Endodermal cell (in vitro differentiated cells): ENCODE data around the gene SDK2. TPM values are rescaled to one million over a fixed set of nuclear protein-coding genes. Genes with fewer than 3 reads are reported as not detected.

ENCODE experiments used
- DNase-seq: peaks from one replicate; pipeline ENCODE4 v3.0.0-alpha.2; 2017
- H3K27ac ChIP-seq: 2 replicates; pipeline ENCODE4 v1.5.1; 2013; ENCODE audit warnings: mild to moderate bottlenecking, low read depth, low read length, moderate library complexity
- H3K27me3 ChIP-seq: 2 replicates; pipeline ENCODE4 v1.6.1; 2013; ENCODE audit warnings: mild to moderate bottlenecking, low read length, moderate library complexity; ENCODE audit not compliant: insufficient read depth, control insufficient read depth, poor library complexity, severe bottlenecking
- H3K36me3 ChIP-seq: 2 replicates; pipeline ENCODE4 v1.7.0; 2013; ENCODE audit warnings: mild to moderate bottlenecking, low read length, moderate library complexity; ENCODE audit not compliant: control insufficient read depth, insufficient read depth
- H3K4me1 ChIP-seq: one replicate; pipeline ENCODE4 v1.7.0; 2013; ENCODE audit warnings: low read length; ENCODE audit not compliant: control insufficient read depth, insufficient read depth
- H3K4me3 ChIP-seq: 2 replicates; pipeline ENCODE4 v1.5.1; 2013; ENCODE audit warnings: mild to moderate bottlenecking, low read length, moderate library complexity
- H3K9ac ChIP-seq: 2 replicates; pipeline ENCODE4 v1.6.1; 2013; ENCODE audit warnings: mild to moderate bottlenecking, low read length, moderate library complexity; ENCODE audit not compliant: poor library complexity, severe bottlenecking; ENCODE audit errors: extremely low read depth
- H3K9me3 ChIP-seq: 2 replicates; pipeline ENCODE4 v1.6.1; 2013; ENCODE audit warnings: mild to moderate bottlenecking, low read length, moderate library complexity; ENCODE audit not compliant: control insufficient read depth
- H3K27ac Mint-ChIP-seq: 2 replicates; pipeline ENCODE4 v1.8.0; 2020; ENCODE audit warnings: mixed read lengths
- H3K27me3 Mint-ChIP-seq: 2 replicates; pipeline ENCODE4 v1.8.0; 2021; ENCODE audit warnings: mild to moderate bottlenecking, mixed read lengths; ENCODE audit not compliant: insufficient read depth
- H3K36me3 Mint-ChIP-seq: 2 replicates; pipeline ENCODE4 v1.8.0; 2020; ENCODE audit warnings: low read depth, mixed read lengths
- H3K4me1 Mint-ChIP-seq: 2 replicates; pipeline ENCODE4 v1.8.0; 2020; ENCODE audit warnings: mixed read lengths
- H3K4me3 Mint-ChIP-seq: 2 replicates; pipeline ENCODE4 v1.8.0; 2020; ENCODE audit warnings: mild to moderate bottlenecking, moderate library complexity, mixed read lengths
- H3K9me3 Mint-ChIP-seq: 2 replicates; pipeline ENCODE4 v1.8.0; 2020; ENCODE audit warnings: mild to moderate bottlenecking, mixed read lengths
- WGBS, 2 experiments: methylation state at CpG; one replicate each; pipeline versions ENCODE4 v1.1.5 to v1.1.7; 2013; ENCODE audit warnings: missing lambda C conversion rate in 2 of 2, mixed read lengths in 1 of 2; ENCODE audit not compliant: insufficient coverage in 1 of 2, insufficient read length in 1 of 2; 5-methylcytosine and 5-hydroxymethylcytosine counted together
- total RNA-seq, 2 donors: library from RNA; stranded (reverse); fragmentation: NEBNext Ultra II Directional in 1 of 2; extraction: Animal tissue kit (Norgen Biotek cat#: 25700) in 1 of 2; gene quantifications; 2 replicates in 1 of 2; 3 replicates in 1 of 2; pipeline ENCODE4 v1.2.1, GENCODE V29; 2021
- TF ChIP-seq, protein P1 (sequence below): fragments of 200-600 bp; sonication (generic); conservative IDR thresholded peaks from 2 replicates; pipeline ENCODE4 v1.5.0; 2021; ENCODE audit warnings: antibody characterized with exemption, mild to moderate bottlenecking

SDK2 gene
- total RNA-seq, 2 donors from 2014 or later: 5.9 to 7.0 TPM

DNA sequence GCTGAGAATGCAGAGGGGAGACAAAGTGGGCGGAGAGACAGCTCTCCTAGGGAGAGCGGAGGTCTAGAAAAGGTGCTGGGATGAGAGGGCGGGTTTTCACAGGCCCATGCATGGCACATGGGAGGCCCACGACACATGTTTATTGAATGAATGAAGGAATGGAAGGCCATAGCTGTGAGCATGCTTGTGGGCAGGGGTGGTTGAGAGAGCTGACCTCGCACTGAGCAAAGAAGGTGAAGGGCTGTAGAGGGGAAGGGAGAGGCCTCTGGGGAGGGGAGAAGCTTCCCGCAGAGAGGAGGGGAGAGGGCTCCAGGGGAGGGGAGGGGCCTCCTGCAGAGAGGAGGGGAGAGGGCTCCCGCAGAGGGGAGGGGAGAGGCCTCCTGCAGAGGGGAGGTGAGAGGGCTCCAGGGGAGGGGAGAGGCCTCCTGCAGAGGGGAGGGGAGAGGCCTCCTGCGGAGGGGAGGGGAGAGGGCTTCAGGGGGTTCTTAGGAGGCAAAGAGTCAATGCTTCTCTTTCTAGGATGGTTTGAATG, 27.3 kb downstream of the SDK2 start:
- peaks cover 16% of the 10 kb centered on the region for H3K9me3 Mint-ChIP-seq
- H3K9me3 ChIP-seq: peaks cover 11% of the 10 kb centered on the region
- WGBS, 2 experiments: 81 to 97% methylated on average over 5 to 8 of the region's 8 CpGs
- peaks cover 5% of the 10 kb centered on the region for H3K36me3 Mint-ChIP-seq
- H3K4me3 Mint-ChIP-seq: no peak overlapping the region
- TF ChIP-seq, protein P1, sequence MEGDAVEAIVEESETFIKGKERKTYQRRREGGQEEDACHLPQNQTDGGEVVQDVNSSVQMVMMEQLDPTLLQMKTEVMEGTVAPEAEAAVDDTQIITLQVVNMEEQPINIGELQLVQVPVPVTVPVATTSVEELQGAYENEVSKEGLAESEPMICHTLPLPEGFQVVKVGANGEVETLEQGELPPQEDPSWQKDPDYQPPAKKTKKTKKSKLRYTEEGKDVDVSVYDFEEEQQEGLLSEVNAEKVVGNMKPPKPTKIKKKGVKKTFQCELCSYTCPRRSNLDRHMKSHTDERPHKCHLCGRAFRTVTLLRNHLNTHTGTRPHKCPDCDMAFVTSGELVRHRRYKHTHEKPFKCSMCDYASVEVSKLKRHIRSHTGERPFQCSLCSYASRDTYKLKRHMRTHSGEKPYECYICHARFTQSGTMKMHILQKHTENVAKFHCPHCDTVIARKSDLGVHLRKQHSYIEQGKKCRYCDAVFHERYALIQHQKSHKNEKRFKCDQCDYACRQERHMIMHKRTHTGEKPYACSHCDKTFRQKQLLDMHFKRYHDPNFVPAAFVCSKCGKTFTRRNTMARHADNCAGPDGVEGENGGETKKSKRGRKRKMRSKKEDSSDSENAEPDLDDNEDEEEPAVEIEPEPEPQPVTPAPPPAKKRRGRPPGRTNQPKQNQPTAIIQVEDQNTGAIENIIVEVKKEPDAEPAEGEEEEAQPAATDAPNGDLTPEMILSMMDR: no peak
- peaks cover 3% of the 10 kb centered on the region for H3K4me1 ChIP-seq
- no peak for DNase-seq
- peak overlapping the region; percentile 35 for H3K27ac Mint-ChIP-seq
- H3K36me3 ChIP-seq: no peaks in the 10 kb centered on the region
- H3K4me3 ChIP-seq: no peak overlapping the region
- peaks cover 33% of the 10 kb centered on the region for H3K4me1 Mint-ChIP-seq
- H3K9ac ChIP-seq: no peak overlapping the region
- peak overlapping the region; percentile 87 for H3K27ac ChIP-seq
- peaks cover 1% of the 10 kb centered on the region for H3K27me3 Mint-ChIP-seq
- H3K27me3 ChIP-seq: no peaks in the 10 kb centered on the region

DNA sequence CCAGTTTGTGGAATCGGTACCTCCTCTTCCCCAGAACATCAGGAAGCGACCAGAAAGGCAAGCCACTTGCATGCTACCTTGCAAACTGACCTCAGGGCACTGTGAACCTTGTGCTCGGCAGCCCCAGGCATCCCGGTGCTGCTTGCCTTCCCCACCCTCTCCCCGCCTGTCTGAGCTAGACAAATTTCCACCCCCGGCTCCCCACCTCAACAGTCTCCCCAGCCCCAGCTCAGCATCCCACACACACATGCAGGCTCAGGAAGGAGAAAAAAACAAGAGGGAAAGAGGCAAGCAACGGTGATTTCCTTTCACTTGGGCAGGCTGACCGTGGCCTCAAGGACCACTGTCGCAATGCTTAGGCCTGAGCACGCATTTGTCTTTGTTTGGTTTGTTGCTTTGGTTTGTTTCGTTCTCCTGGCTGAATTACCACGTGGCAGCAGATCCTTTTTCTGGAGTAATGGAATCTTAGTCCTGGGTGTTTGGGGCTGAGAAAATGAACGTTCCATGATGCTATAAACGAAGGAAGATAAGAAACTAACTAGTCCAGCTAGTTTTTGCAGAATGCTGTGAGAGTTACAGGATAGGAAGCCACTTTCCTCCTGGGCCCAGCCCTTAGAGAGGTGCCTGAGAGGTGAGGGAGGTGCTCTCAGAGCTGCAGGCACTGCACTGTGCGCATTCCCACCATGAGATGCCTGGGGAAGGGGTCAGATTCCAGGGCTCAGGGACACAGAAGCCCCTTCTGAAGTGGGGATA, 27.9 kb downstream of the SDK2 start:
- no peak overlapping the region for H3K4me3 Mint-ChIP-seq
- no peak overlapping the region for H3K9ac ChIP-seq
- H3K36me3 ChIP-seq: no peaks in the 10 kb centered on the region
- TF ChIP-seq, protein P1: no peak
- peaks cover 3% of the 10 kb centered on the region for H3K27me3 Mint-ChIP-seq
- peaks cover 11% of the 10 kb centered on the region for H3K9me3 ChIP-seq
- peaks cover 33% of the 10 kb centered on the region for H3K4me1 Mint-ChIP-seq
- peaks cover 16% of the 10 kb centered on the region for H3K9me3 Mint-ChIP-seq
- H3K27ac ChIP-seq: peak overlapping the region; percentile 87
- H3K36me3 Mint-ChIP-seq: peaks cover 5% of the 10 kb centered on the region
- H3K27ac Mint-ChIP-seq: peak overlapping the region; percentile 35
- no peak overlapping the region for H3K4me3 ChIP-seq
- no peak for DNase-seq
- peaks cover 3% of the 10 kb centered on the region for H3K4me1 ChIP-seq
- H3K27me3 ChIP-seq: no peaks in the 10 kb centered on the region
- 69 to 75% methylated on average over 7 to 15 of the region's 15 CpGs for WGBS, 2 experiments

DNA sequence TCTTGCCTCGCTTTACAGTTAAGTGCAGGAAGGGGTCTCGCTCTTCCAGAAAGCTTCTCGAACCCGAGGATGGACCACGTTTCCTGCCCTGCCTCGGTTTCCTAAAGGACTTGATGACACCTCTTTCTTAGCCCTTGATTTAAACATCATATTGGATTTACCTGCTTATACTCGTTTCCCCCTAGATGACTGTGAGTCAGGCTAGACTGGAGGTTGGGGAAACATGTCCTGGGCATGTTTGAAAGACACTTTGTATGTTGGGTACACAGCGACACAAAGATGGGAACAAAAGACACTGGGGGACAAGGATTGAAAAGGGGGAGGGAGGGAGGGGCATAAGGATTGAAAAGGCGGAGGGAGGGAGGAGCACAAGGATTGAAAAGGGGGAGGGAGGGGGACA, 30.0 kb downstream of the SDK2 start:
- Mint-ChIP-seq H3K27me3 (peaks cover 19% of the 10 kb centered on the region), H3K4me1 (peaks cover 42% of the 10 kb centered on the region), H3K27ac (peak overlapping the region; percentile 80), H3K4me3 (peak overlapping the region; percentile 32), H3K36me3 (peaks cover 2% of the 10 kb centered on the region), H3K9me3 (peaks cover 10% of the 10 kb centered on the region)
- TF ChIP-seq, protein P1: no peak
- 47 to 66% methylated on average over 5 to 8 of the region's 9 CpGs for WGBS, 2 experiments
- Histone ChIP-seq H3K4me1 (peaks cover 3% of the 10 kb centered on the region), H3K4me3 (no peak overlapping the region), H3K27ac (peak overlapping the region; percentile 98), H3K27me3 (peaks cover 9% of the 10 kb centered on the region), H3K9ac (no peak overlapping the region), H3K9me3 (peaks cover 4% of the 10 kb centered on the region), H3K36me3 (no peaks in the 10 kb centered on the region)
- no peak for DNase-seq
